Left lobe of liver (tissue), 2 donors: ENCODE results near the gene S100A6. TPM values are rescaled to one million over a fixed set of nuclear protein-coding genes. Genes with fewer than 3 reads are reported as not detected.
"Not testable (repeated sequence)": the region's sequence is repeated elsewhere in the genome, so short reads cannot be mapped to it uniquely, and the experiment has no call there.

Source experiments
- ATAC-seq: fragments of 200-7000 bp; cut with Tn5 transposase; one replicate; pipeline ENCODE4 v1.9.1; 2020; ENCODE audit warnings: mild to moderate bottlenecking, moderate library complexity
- DNase-seq: peaks from one replicate; pipeline ENCODE4 v3.0.0-alpha.2; 2020; ENCODE audit warnings: low spot score
- total RNA-seq: library from RNA; stranded (reverse); gene quantifications from one replicate; pipeline ENCODE4 v1.2.1, GENCODE V29; 2021
- donor health status: DM: no; HTN: no; CAD: no; lungs with moderate emphysema.
- donor health status: DM: no; HTN: yes; CAD: no.

The S100A6 gene
- total RNA-seq, 1 donor from 2014 or later: 13.9 TPM

- no peak for ATAC-seq
These were observed 2.0 kb downstream of the S100A6 start for GRCh38 chr1:153533689-153534201.

GRCh38 chr1:153532769-153533599, 2.8 kb downstream of the S100A6 start:
- ATAC-seq (peak; percentile 59), DNase-seq (no peak)

More at GRCh38 chr1:153533689-153534201, 2.0 kb downstream of the S100A6 start:
- DNase-seq: no peak

- no peak for ATAC-seq
- DNase-seq: no peak
These were observed 3.6 kb downstream of the S100A6 start for GRCh38 chr1:153532181-153532580.

- ATAC-seq (no peak), DNase-seq (no peak)
These were observed 4.2 kb downstream of the S100A6 start for GRCh38 chr1:153531638-153532037.

GRCh38 chr1:153527683-153528040, 8.1 kb downstream of the S100A6 start:
- DNase-seq (no peak), ATAC-seq (no peak)

- ATAC-seq (no peak), DNase-seq (no peak)
These were observed 8.6 kb downstream of the S100A6 start for GRCh38 chr1:153527023-153527682.

GRCh38 chr1:153526132-153526543, 9.7 kb downstream of the S100A6 start:
- no peak for DNase-seq

GRCh38 chr1:153525088-153525728, 10.6 kb downstream of the S100A6 start:
- DNase-seq: no peak
- no peak for ATAC-seq

More at GRCh38 chr1:153526132-153526543, 9.7 kb downstream of the S100A6 start:
- ATAC-seq: peak; percentile 13

GRCh38 chr1:153522353-153523048, 13.3 kb downstream of the S100A6 start:
- ATAC-seq, DNase-seq: not testable (repeated sequence)

- not testable (repeated sequence) for ATAC-seq, DNase-seq
These were observed 14.0 kb downstream of the S100A6 start for GRCh38 chr1:153521808-153522207.

- ATAC-seq (no peak), DNase-seq (peak; percentile 21)
These were observed 14.8 kb downstream of the S100A6 start for GRCh38 chr1:153520818-153521476.

- DNase-seq: peak; percentile 38
- ATAC-seq: not testable (repeated sequence)
These were observed 15.6 kb downstream of the S100A6 start for GRCh38 chr1:153520137-153520691.

GRCh38 chr1:153519242-153519641, 16.5 kb downstream of the S100A6 start:
- DNase-seq: peak; percentile 29
- no peak for ATAC-seq

GRCh38 chr1:153515504-153516394, 20.0 kb downstream of the S100A6 start:
- ATAC-seq: peak; percentile 46
- no peak for DNase-seq

GRCh38 chr1:153513666-153514065, 22.1 kb downstream of the S100A6 start:
- DNase-seq (no peak), ATAC-seq (no peak)

GRCh38 chr1:153513023-153513422, 22.8 kb downstream of the S100A6 start:
- peak; percentile 42 for DNase-seq
- ATAC-seq: no peak

GRCh38 chr1:153510984-153511410, 24.8 kb downstream of the S100A6 start:
- DNase-seq: peak; percentile 76
- ATAC-seq: peak; percentile 82

- ATAC-seq: no peak
- DNase-seq: no peak
These were observed 25.9 kb downstream of the S100A6 start for GRCh38 chr1:153509729-153510354.
